MM.1S (cell line): ENCODE data around the gene EXOSC10.

Source experiments
- DNase-seq: peaks from one replicate; pipeline ENCODE4 v3.0.0-alpha.2; 2015
- H2AFZ ChIP-seq: fragments of 300-600 bp; sonication (generic); 2 replicates; pipeline ENCODE4 v1.6.0; 2016; ENCODE audit warnings: antibody characterized with exemption, low read length
- H3F3A ChIP-seq: fragments of 300-600 bp; sonication (generic); 2 replicates; pipeline ENCODE4 v1.6.1; 2016; ENCODE audit warnings: mild to moderate bottlenecking, antibody characterized with exemption, low read length, moderate library complexity, mixed read lengths; ENCODE audit not compliant: insufficient read depth
- H3K27ac ChIP-seq: fragments of 300-600 bp; sonication (generic); 2 replicates; pipeline ENCODE4 v1.5.1; 2016; ENCODE audit warnings: mild to moderate bottlenecking, low read length
- H3K27me3 ChIP-seq: fragments of 300-600 bp; sonication (generic); replicated peaks from 2 replicates; pipeline ENCODE4 v1.6.0; 2016; ENCODE audit warnings: low read length; ENCODE audit not compliant: insufficient read depth
- H3K36me3 ChIP-seq: fragments of 300-600 bp; sonication (generic); replicated peaks from 2 replicates; pipeline ENCODE4 v1.6.1; 2016; ENCODE audit warnings: mild to moderate bottlenecking, low read length, mixed read lengths; ENCODE audit not compliant: insufficient read depth
- H3K4me1 ChIP-seq: fragments of 300-600 bp; sonication (generic); 2 replicates; pipeline ENCODE4 v1.6.1; 2016; ENCODE audit warnings: low read length, mixed read lengths
- H3K4me2 ChIP-seq: fragments of 300-600 bp; sonication (generic); 2 replicates; pipeline ENCODE4 v1.6.0; 2016; ENCODE audit warnings: low read depth, low read length
- H3K4me3 ChIP-seq: fragments of 300-600 bp; sonication (generic); 2 replicates; pipeline ENCODE4 v1.5.1; 2016; ENCODE audit warnings: low read length, mixed read lengths
- H3K79me2 ChIP-seq: fragments of 300-600 bp; sonication (generic); 2 replicates; pipeline ENCODE4 v1.6.1; 2016; ENCODE audit warnings: mixed run types, low read length, mixed read lengths
- H3K9ac ChIP-seq: fragments of 300-600 bp; sonication (generic); 2 replicates; pipeline ENCODE4 v1.6.1; 2016; ENCODE audit warnings: low read length, mixed read lengths
- H3K9me2 ChIP-seq: fragments of 300-600 bp; sonication (generic); replicated peaks from 2 replicates; pipeline ENCODE4 v1.6.1; 2016; ENCODE audit warnings: mild to moderate bottlenecking, low read length, mixed read lengths; ENCODE audit not compliant: insufficient read depth
- H3K9me3 ChIP-seq: fragments of 300-600 bp; sonication (generic); replicated peaks from 2 replicates; pipeline ENCODE4 v1.6.1; 2016; ENCODE audit warnings: mild to moderate bottlenecking, low read length, mixed read lengths; ENCODE audit not compliant: insufficient read depth
- H4K20me1 ChIP-seq: fragments of 300-600 bp; sonication (generic); 2 replicates; pipeline ENCODE4 v1.6.1; 2016; ENCODE audit warnings: mild to moderate bottlenecking, low read length, moderate library complexity, mixed read lengths; ENCODE audit not compliant: insufficient read depth
- EZH2 ChIP-seq: fragments of 300-600 bp; sonication (generic); optimal IDR thresholded peaks from 2 replicates; pipeline ENCODE3; 2017; ENCODE audit warnings: low read depth, mild to moderate bottlenecking, antibody characterized with exemption, low read length, mixed read lengths
- EZH2phosphoT487 ChIP-seq: fragments of 300-600 bp; sonication (generic); IDR thresholded peaks from 2 replicates; pipeline ENCODE4 v1.6.1; 2018; ENCODE audit warnings: antibody characterized with exemption, low read length
- TF ChIP-seq, protein P1 (sequence below): fragments of 300-600 bp; sonication (generic); IDR thresholded peaks from 2 replicates; pipeline ENCODE4 v1.5.1; 2016; ENCODE audit warnings: antibody characterized with exemption, low read length, mixed read lengths

Gene EXOSC10

DNA sequence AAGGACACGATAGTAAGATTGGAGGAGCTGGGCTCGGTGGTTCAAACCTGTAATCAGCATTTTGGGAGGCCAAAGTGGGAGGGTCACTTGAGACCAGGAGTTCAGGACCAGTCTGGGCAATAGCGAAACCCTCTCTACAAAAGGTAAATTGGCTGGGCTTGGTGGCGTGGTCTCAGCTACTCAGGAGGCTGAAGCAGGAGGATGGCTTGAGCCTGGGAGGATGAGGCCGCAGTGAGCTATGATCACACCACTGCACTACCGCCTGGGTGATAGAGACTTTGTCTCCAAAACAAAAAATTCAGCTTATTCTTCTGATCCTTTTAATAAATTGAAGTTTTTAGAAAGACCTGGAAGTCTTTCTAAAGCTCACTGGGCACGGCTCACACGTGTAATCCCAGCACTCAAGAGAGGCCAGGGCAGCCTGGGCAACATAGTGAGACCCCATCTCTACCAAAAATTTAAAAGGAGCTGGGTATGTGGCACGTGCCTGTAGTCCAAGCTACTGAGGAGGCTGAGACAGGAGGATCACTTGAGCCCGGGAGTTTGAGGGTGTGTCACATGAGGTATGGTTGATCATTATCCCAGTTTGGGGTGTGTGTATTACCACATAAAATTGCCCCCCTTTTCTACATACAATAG, 67.9 kb downstream of the EXOSC10 start:
- Histone ChIP-seq H3K27me3 (0 out of 2 replicates have a peak, but pooled peaks cover 3% of the 10 kb centered on the region), H2AFZ (no peak overlapping the region), H3K79me2 (no peaks in the 10 kb centered on the region), H3K36me3 (no peaks in the 10 kb centered on the region), H3K4me2 (no peak overlapping the region), H3K9me2 (no peaks in the 10 kb centered on the region), H3K9ac (no peak overlapping the region), H3K4me1 (no peaks in the 10 kb centered on the region), H3K9me3 (no peaks in the 10 kb centered on the region), H3K27ac (no peak overlapping the region), H3F3A (no peaks in the 10 kb centered on the region; the same call in 1 of the 2 replicates), H4K20me1 (no peaks in the 10 kb centered on the region), H3K4me3 (no peak overlapping the region)
- TF ChIP-seq EZH2, result no peak
- TF ChIP-seq, protein P1, sequence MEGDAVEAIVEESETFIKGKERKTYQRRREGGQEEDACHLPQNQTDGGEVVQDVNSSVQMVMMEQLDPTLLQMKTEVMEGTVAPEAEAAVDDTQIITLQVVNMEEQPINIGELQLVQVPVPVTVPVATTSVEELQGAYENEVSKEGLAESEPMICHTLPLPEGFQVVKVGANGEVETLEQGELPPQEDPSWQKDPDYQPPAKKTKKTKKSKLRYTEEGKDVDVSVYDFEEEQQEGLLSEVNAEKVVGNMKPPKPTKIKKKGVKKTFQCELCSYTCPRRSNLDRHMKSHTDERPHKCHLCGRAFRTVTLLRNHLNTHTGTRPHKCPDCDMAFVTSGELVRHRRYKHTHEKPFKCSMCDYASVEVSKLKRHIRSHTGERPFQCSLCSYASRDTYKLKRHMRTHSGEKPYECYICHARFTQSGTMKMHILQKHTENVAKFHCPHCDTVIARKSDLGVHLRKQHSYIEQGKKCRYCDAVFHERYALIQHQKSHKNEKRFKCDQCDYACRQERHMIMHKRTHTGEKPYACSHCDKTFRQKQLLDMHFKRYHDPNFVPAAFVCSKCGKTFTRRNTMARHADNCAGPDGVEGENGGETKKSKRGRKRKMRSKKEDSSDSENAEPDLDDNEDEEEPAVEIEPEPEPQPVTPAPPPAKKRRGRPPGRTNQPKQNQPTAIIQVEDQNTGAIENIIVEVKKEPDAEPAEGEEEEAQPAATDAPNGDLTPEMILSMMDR, result no peak
- no peak for TF ChIP-seq EZH2phosphoT487
- no peak for DNase-seq

DNA sequence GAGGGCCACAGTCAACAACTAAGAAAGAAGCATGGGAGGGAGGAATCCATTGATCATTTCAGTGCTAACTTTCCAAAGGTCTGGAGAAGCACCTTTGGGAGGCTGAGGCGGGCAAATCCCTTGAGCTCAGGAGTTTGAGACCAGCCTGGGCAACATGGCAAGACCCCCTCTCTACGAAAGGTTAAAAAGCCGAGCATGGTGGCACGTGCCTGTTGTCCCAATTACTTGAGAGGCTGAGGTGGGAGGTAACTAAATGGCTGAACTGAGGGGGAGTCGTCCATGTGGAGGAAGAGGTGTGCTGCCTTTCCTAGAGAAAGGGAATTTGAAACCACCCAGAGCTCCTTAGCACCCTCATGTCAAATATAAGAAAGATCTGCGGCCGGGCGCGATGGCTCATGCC, 68.8 kb downstream of the EXOSC10 start:
- Histone ChIP-seq H4K20me1 (no peaks in the 10 kb centered on the region), H3K36me3 (peaks cover 5% of the 10 kb centered on the region; the same call in 1 of the 2 replicates), H3K4me2 (no peak overlapping the region), H3K27ac (no peak overlapping the region), H3K9me2 (no peaks in the 10 kb centered on the region), H3K9ac (no peak overlapping the region), H3K79me2 (no peaks in the 10 kb centered on the region), H2AFZ (no peak overlapping the region), H3K4me1 (no peaks in the 10 kb centered on the region), H3K9me3 (no peaks in the 10 kb centered on the region), H3F3A (no peaks in the 10 kb centered on the region; the same call in 1 of the 2 replicates), H3K27me3 (0 out of 2 replicates have a peak, but pooled peaks cover 3% of the 10 kb centered on the region), H3K4me3 (no peak overlapping the region)
- no peak for TF ChIP-seq EZH2phosphoT487
- TF ChIP-seq EZH2, result no peak
- TF ChIP-seq, protein P1, result no peak
- no peak for DNase-seq

DNA sequence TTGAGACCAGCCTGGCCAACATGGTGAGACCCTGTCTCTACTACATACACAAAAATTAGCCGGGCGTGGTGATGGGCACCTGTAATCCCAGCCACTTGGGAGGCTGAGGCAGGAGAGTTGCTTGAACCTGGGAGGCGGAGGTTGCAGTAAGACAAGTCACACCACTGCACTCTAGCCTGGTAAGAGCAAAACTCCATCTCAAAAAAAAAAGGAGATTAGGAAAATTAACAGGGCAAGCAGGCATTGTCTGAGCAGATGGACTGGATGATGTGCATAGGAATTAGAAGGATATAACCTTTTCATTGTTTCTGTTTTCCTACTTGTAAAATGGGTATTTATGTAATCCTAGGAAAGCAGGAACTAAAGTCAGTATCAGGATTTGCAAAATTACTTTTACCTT, 71.7 kb downstream of the EXOSC10 start:
- no peak for DNase-seq
- Histone ChIP-seq H3K4me1 (no peaks in the 10 kb centered on the region), H3K9me3 (no peaks in the 10 kb centered on the region), H3K4me2 (no peak overlapping the region), H2AFZ (no peak overlapping the region), H3K27ac (no peak overlapping the region), H3K4me3 (no peak overlapping the region), H3K9me2 (no peaks in the 10 kb centered on the region), H3K36me3 (peaks cover 16% of the 10 kb centered on the region), H3F3A (no peaks in the 10 kb centered on the region; the same call in 1 of the 2 replicates), H3K9ac (no peak overlapping the region), H4K20me1 (no peaks in the 10 kb centered on the region), H3K79me2 (no peaks in the 10 kb centered on the region), H3K27me3 (no peaks in the 10 kb centered on the region)
- TF ChIP-seq EZH2phosphoT487 (no peak), EZH2 (no peak)
- TF ChIP-seq, protein P1, result no peak
